ENCODE measurements around the gene IQCF5.
"Not testable (repeated sequence)": the region's sequence is repeated elsewhere in the genome, so short reads cannot be mapped to it uniquely, and the experiment has no call there.

The IQCF5 gene

DNA sequence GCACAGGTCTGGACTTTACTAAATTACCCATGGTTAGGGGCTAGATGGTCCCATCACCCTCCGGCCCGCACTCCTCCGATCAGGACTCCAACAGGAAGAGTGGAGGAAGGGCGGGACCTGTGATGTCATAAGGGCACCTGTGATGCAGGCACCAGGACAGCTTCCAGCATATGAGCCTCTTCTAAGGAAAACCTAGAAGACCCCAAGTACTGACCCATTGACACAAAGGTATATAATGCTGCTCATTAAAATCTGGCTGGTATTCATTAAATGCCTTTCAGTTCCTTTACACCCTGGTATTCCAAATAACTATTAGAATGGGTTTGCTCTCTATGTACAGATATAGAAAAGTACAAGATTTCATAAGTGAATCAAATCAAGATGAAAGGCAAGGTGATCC is at the start of gene IQCF5:
TSS of gene IQCF5 (minus strand) at position 101 of the 400 bp plus-strand sequence. CDS start at position 31, 70 bp downstream.
- DNase-seq: no peak

DNA sequence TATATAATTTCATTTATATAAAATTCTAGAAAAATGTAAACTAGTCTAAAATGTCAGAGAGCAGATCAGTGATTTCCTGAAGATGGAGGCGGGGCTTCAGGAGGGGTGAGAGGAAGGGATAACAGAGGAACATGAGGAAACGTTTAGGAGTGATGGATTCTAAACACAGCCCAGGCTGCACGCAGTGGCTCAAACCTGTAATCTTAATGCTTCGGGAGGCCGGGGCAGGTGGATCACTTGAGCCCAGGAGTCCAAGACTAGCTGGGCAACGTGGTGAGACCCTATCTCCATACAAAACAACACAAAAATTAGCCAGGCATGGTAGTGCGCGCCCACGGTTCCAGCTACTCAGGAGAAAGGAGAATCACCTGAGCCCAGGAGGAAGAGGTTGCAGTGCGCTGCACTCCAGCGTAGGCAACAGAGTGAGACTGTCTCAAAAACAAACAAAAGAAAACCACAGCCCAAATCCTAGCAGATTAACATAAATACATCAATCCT is 45.7 kb upstream of the IQCF5 start:
- DNase-seq: no peak

- no peak for DNase-seq
Observed at GRCh38 chr3:51916418-51916817, 41.0 kb upstream of the IQCF5 start.

DNA sequence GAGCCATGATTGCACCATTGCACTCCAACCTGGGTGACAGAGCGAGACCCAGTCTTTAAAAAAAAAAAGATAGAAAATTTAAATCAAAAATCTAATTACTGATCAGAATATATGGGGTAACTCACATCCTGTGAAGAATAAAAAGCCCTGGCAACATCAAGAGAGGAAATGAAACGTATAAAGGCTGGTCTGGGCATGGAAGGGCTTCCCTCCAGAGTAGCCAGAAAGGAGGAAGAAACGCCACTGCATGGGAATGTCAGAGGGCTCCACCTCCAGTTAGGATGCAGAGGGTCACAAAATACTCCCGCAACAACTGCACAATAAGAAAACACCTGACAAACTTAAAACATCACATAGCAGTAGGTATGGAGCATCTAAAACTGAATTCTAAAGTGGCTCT is 32.6 kb upstream of the IQCF5 start:
- DNase-seq: no peak

- DNase-seq: no peak
Observed at GRCh38 chr3:51904034-51904823, 28.8 kb upstream of the IQCF5 start.

DNA sequence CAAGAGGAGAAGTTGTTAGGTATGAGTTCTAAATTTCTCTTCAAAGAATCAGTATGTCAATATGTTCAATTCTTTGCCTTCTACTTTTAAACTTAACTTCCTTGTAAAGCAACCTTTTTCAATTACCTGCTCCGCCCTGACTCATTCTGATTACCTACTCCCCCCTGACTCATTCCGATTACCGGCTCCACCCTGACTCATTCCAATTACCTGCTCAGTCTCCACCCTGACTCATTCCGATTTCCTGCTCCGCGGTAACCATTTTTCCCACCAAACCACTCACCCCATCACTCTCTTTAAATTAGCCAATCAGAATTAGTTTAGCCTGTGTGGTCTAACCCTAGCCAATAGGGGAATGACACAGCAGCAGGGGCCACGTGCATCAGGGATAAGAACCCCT is 27.0 kb upstream of the IQCF5 start:
- DNase-seq: not testable (repeated sequence)

DNA sequence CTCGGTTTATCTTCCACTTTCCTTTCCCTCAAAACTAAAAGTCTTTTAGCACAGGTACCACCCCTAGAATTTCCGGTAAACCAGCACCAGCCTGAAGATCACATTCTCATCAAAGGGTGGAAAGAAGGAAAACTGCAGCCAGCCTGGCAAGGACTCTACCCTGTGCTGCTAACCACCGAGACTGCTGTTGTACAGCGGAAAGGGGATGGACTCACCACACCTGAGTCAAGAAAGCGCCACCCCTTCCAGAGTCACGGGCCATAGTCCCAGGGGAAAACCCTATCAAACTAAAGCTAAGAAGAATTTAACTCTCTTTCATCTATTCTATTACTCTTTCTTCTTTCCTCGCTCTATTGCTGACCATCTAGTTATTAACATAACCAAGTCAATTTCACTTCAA is 24.6 kb upstream of the IQCF5 start:
- not testable (repeated sequence) for DNase-seq

DNA sequence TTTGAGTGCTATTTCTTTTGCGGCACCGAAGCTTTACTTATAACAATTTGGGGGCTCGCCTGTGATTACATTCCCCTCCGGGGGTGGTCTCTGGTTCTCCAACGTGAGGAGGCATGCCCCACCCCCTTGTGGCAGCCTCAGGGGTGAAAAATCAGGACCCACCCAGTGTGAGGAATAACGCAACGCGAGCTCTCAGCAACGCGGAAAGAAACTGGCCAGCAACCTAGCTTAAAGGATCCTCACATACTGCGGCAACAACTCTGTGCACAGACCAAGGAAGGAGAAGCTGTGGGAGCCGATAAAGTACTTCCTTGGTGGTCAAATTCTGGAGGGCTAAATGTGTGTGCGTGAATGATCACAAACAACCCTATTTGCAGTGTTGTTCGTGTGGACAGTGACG is 22.0 kb upstream of the IQCF5 start:
- DNase-seq: no peak

GRCh38 chr3:51896607-51897305 is 21.4 kb upstream of the IQCF5 start:
- DNase-seq: no peak

DNA sequence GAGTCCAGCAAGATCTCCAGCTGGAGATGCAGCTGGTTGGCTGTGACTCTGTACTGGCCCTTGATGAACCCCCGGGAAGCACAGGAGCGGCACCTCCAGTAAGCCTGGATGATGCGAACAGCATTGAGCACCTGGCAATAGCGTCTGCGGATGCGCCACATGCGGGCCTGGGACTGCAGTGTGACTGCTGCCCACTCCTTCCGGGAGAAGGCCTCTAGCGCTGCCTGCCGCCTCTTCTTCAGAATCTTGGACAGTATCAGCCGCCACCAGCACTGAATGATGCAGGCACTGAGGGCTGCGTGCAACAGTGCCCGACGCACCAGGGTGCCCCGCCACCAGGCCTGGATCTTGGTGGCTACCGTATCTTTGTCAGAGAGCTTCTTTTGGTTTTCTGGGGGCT is 19.5 kb upstream of the IQCF5 start:
- DNase-seq: no peak

GRCh38 chr3:51894391-51894790 is 19.0 kb upstream of the IQCF5 start:
- DNase-seq: no peak

DNA sequence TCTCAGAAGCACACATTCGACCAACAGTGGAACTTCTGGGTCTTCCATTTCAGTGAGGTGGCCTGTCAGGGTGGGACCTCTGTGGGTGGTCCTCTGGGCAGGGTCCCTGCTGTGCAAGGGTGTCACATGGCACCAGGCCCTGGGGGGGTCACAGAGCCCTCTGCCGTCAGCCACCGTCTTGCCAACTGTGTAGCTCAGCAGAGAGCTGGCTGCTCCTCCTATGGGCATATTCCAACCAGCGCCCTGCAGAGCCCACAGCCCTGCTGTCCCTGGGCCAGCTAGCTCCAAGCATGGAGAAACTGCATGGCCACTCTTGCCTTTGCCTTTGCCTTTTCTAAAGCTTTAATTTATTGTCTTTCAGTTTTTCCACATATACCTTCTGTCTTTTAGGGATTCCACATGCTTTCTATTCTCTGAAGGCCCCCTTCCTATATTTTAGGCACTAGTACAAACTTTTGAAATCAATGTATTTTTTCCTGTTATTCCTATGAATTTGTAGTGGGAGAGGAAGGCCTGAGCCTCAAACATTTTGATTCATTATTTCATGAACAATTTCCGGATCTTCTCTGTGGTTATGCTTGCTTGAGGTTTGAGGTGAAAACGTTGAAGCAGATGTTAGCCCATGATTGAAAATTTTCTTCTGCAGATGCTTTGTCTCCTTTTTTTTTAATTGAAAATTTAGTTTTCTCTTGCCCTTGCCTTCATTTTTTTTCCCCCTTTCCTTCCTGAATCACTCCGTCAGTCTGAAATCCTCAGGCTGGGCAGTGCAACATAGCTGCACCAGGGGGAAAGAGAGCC is 16.0 kb upstream of the IQCF5 start:
- no peak for DNase-seq

DNA sequence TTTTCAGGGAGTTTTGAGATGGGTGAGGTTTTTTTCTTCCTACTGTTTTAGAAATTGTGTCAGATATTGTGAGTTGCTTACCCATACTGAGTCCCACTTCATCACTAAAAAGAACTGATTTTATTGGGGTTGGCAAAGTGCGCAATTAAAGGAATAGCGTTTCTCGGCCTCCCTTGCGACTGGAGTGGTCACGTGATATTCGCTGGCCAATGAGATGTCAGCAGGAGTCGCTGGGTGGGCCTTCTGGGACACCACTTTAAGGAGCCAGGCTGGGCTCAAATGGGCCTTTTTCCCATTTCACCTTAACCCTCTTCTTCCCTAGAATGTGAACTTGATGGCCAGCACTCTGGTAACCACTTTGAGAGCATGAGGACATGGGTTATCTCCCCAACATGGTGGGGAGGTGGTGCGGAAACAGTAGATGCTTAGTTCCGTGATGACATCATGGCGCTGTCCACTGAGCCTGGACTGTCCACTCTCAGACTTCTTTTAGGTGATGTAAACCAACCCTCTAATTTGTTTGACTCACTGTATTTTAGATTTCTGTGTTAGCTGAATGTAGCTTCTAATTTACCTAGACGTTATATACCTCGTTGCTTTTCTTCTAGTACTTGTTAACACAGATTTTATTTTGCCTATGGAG is 13.2 kb upstream of the IQCF5 start:
- DNase-seq: no peak

DNA sequence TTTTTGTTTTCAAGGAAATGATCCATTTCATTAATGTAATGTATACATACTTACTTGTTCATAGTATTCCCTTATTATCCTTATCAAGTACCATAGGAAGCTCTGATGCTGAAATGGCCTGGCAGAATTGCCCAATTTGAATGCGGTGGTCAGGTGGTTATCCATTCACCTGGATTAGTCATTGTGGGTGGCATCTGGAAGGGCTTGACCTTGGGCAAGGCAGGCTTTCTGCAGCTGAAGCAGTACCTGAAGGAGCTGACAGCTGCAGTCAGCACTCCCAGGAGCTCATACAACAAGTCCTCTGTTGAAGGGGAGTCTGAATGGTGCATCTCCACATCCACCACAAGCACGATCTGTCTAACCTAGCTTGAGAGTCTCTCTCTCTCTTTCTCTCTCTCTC is 12.2 kb upstream of the IQCF5 start:
- no peak for DNase-seq

GRCh38 chr3:51886447-51886846 is 11.0 kb upstream of the IQCF5 start:
- DNase-seq: no peak

DNA sequence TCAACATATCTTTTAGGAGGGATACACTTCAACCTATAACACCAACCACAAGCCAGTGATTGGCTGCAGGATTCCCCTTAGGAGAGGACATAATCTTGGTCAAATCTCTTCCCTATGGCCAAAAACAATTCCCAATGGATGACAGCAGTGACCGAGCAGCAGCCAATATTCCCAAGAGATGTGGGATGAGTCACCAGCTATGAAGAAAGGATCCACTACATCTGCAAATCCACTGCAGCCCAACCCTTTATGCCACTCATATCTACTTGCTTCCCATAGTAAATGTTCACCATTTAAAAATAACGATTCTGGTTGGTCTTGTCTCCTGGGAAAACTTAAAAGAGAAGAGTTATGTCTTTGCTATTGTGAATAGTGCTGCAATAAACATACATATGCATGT is 4.5 kb upstream of the IQCF5 start:
- DNase-seq: no peak

GRCh38 chr3:51876186-51876585 is 785 bp upstream of the IQCF5 start:
- DNase-seq: no peak

- DNase-seq: no peak
Observed at GRCh38 chr3:51874889-51875288, 512 bp downstream of the IQCF5 start.

DNA sequence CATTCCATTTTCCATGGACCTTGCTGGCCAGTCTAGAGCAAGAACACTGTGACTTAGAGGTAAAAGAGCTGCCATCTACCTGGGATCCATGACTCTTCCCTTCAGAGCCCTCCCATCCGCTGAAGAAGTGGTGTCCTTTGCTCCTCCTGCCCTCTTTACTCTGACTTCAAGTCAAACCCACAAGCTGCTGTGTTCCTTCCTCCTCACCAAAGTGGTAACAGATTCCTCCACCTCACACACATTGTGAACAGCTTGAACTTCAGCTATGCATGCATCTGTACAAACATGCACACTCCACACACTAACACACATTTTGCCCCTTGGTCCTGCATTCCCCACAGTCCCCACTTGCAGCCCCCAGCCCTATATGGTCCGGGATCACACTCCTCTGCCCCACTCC is 990 bp downstream of the IQCF5 start:
- no peak for DNase-seq

DNA sequence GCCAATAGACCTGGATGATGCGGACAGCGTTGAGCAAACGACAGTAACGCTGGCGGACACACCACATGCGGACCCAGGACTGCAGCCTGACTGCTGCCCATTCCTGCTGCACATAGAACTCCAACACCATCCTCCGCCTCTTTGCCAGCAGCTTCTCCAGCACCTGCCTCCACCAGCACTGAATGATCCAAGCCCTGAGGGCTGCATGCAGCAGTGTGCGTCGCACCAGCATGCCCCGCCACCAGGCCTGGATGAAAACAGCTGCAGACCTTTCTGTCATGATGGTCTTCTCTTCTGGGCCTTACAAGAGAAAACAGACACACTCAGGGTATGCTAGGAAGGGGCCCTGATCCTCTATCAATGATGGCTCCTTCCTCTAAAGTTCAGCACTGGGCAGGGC is 1.5 kb downstream of the IQCF5 start:
- DNase-seq: no peak

- no peak for DNase-seq
Observed at GRCh38 chr3:51873253-51873766, 2.1 kb downstream of the IQCF5 start.

GRCh38 chr3:51869304-51869703 is 6.1 kb downstream of the IQCF5 start:
- DNase-seq: no peak

DNA sequence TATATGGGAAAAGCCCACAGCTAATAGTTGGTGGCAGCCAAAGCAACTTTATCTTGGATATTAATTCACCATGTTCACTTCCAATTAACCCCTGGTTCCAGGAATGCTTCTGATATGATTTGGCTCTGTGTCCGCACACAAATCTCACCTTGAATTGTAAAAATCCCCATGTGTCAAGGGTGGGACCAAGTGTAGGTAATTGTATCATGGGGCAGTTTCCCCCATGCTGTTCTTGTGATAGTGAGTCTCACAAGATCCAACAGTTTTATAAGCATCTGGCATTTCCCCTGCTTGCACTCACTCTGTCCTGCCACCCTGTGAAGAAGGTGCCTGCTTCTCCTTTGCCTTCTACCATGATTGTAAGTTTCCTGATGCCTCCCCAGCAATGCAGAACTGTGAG is 6.5 kb downstream of the IQCF5 start:
- DNase-seq: not testable (repeated sequence)

Measured in NCI-H526 treated with DMSO at 0.1 percent for 48 hours (cell line).